Liver (tissue), 9 donors: Measurements from ENCODE around the gene SORCS2. TPM values are rescaled to one million over a fixed set of nuclear protein-coding genes. Genes with fewer than 3 reads are reported as not detected.

Source experiments
- DNase-seq: peaks from one replicate; pipeline ENCODE4 v3.0.0-alpha.2; 2017; ENCODE audit warnings: low spot score
- H3K27ac ChIP-seq, 2 donors: one replicate each; pipeline ENCODE4 v1.7.0; 2013; ENCODE audit warnings: inconsistent platforms in 2 of 2, low read length in 2 of 2, control low read depth in 1 of 2, low read depth in 1 of 2, mild to moderate bottlenecking in 1 of 2
- H3K27me3 ChIP-seq, 4 donors: one replicate each; pipeline versions ENCODE4 v1.6.1 to v1.7.0; 2013; ENCODE audit warnings: low read length in 3 of 4, inconsistent platforms in 1 of 4, mild to moderate bottlenecking in 1 of 4, moderate library complexity in 1 of 4; ENCODE audit not compliant: control insufficient read depth in 4 of 4, insufficient read depth in 4 of 4
- H3K36me3 ChIP-seq, 4 donors: one replicate each; pipeline versions ENCODE4 v1.6.1 to v1.7.0; 2013; ENCODE audit warnings: low read length in 3 of 4, mild to moderate bottlenecking in 3 of 4, low read depth in 1 of 4, moderate library complexity in 1 of 4; ENCODE audit not compliant: control insufficient read depth in 4 of 4, insufficient read depth in 3 of 4
- H3K4me1 ChIP-seq, 4 donors: one replicate each; pipeline versions ENCODE4 v1.6.1 to v1.7.0; 2013; ENCODE audit warnings: low read length in 3 of 4, mild to moderate bottlenecking in 3 of 4, moderate library complexity in 1 of 4; ENCODE audit not compliant: control insufficient read depth in 4 of 4, insufficient read depth in 4 of 4
- H3K4me3 ChIP-seq, 3 donors: one replicate each; pipeline versions ENCODE4 v1.6.1 to v1.7.0; 2013; ENCODE audit warnings: low read length in 3 of 3, control low read depth in 1 of 3, low read depth in 1 of 3, mild to moderate bottlenecking in 1 of 3
- H3K9ac ChIP-seq, 2 donors: one replicate each; pipeline ENCODE4 v1.7.0; 2013; ENCODE audit warnings: low read length in 2 of 2, mild to moderate bottlenecking in 2 of 2, moderate library complexity in 2 of 2, control low read depth in 1 of 2, low read depth in 1 of 2
- H3K9me3 ChIP-seq, 4 donors: one replicate each; pipeline versions ENCODE4 v1.6.1 to v1.7.0; 2013; ENCODE audit warnings: low read length in 3 of 4; ENCODE audit not compliant: control insufficient read depth in 4 of 4
- FOXA1 ChIP-seq: IDR thresholded peaks from 2 replicates; pipeline ENCODE4 v1.6.1; 2016; ENCODE audit warnings: antibody characterized with exemption
- FOXA2 ChIP-seq: IDR thresholded peaks from 2 replicates; pipeline ENCODE4 v1.6.1; 2016; ENCODE audit warnings: antibody characterized with exemption
- GABPA ChIP-seq, 2 donors: IDR thresholded peaks in 1 of 2; conservative IDR thresholded peaks in 1 of 2; 2 replicates each; pipeline ENCODE4 v1.6.1; 2016; ENCODE audit warnings: antibody characterized with exemption in 2 of 2, mild to moderate bottlenecking in 1 of 2, moderate library complexity in 1 of 2
- HNF4A ChIP-seq, 2 donors: conservative IDR thresholded peaks; 2 replicates each; pipeline ENCODE4 v1.6.1; 2016; ENCODE audit warnings: antibody characterized with exemption in 2 of 2, mild to moderate bottlenecking in 2 of 2
- JUND ChIP-seq, 2 donors: IDR thresholded peaks; 2 replicates each; pipeline ENCODE4 v1.6.1; 2016; ENCODE audit warnings: antibody characterized with exemption in 2 of 2
- NR2F2 ChIP-seq: IDR thresholded peaks from 2 replicates; pipeline ENCODE4 v1.6.1; 2016; ENCODE audit warnings: antibody characterized with exemption
- RAD21 ChIP-seq, 2 donors: IDR thresholded peaks; 2 replicates each; pipeline ENCODE4 v1.6.1; 2016; ENCODE audit warnings: antibody characterized with exemption in 2 of 2, mild to moderate bottlenecking in 2 of 2
- RXRA ChIP-seq, 2 donors: IDR thresholded peaks; 2 replicates each; pipeline ENCODE4 v1.6.1; 2017 to 2018; ENCODE audit warnings: antibody characterized with exemption in 2 of 2, mild to moderate bottlenecking in 1 of 2
- SP1 ChIP-seq: IDR thresholded peaks from 2 replicates; pipeline ENCODE4 v1.6.1; 2018; ENCODE audit warnings: antibody characterized with exemption, mild to moderate bottlenecking
- TAF1 ChIP-seq: conservative IDR thresholded peaks from 2 replicates; pipeline ENCODE4 v1.6.1; 2016; ENCODE audit warnings: antibody characterized with exemption, mild to moderate bottlenecking
- YY1 ChIP-seq: IDR thresholded peaks from 2 replicates; pipeline ENCODE4 v1.6.1; 2016; ENCODE audit warnings: antibody characterized with exemption, mild to moderate bottlenecking
- ZBTB33 ChIP-seq: IDR thresholded peaks from 2 replicates; pipeline ENCODE4 v1.6.1; 2016; ENCODE audit warnings: antibody characterized with exemption
- WGBS: extraction: QIAGEN DNeasy Blood & Tissue Kit; methylation state at CpG from one replicate; pipeline ENCODE4 v1.1.7; 2013; 5-methylcytosine and 5-hydroxymethylcytosine counted together
- polyA plus RNA-seq, 2 donors: library from polyadenylated mRNA; stranded (reverse) in 1 of 2; unstranded in 1 of 2; fragments of 200-250 nt in 1 of 2; fragments of >200 nt in 1 of 2; fragmentation: Nextera tagmentation in 1 of 2; extraction: Ambion mirVana in 1 of 2; gene quantifications; one replicate each; pipeline versions ENCODE4 v1.2.1 to v1.2.3, GENCODE V29; 2013 to 2015
- total RNA-seq, 2 donors: library from RNA; depleted of rRNA; stranded (reverse); fragments of >200 nt; gene quantifications; one replicate each; pipeline ENCODE4 v1.2.3, GENCODE V29; 2014
- TF ChIP-seq, protein P1 (sequence below): IDR thresholded peaks from 2 replicates; pipeline ENCODE4 v1.6.1; 2016; ENCODE audit warnings: antibody characterized with exemption, mild to moderate bottlenecking
- TF ChIP-seq, protein P2 (sequence below): IDR thresholded peaks from 2 replicates; pipeline ENCODE4 v1.6.1; 2016; ENCODE audit warnings: antibody characterized with exemption
- donor health status: healthy.
- donor health status: healthy.
- donor health status: healthy.
- donor health status: healthy.
- donor health status: healthy.

The SORCS2 gene
- total and polyA plus RNA-seq, 4 donors, result 0.10 to 1.4 (median 0.92) TPM

- no peak overlapping the region for H3K27ac ChIP-seq
- no peaks in the 10 kb centered on the region for H3K36me3 ChIP-seq
- no peak for DNase-seq
- no peak overlapping the region for H3K4me3 ChIP-seq
- no peaks in the 10 kb centered on the region for H3K9me3 ChIP-seq
- H3K9ac ChIP-seq, result no peak overlapping the region
- H3K27me3 ChIP-seq, result peaks cover 0 to 4% (median 0%) of the 10 kb centered on the region in 4 donors
- H3K4me1 ChIP-seq, result peaks cover 6 to 21% (median 16%) of the 10 kb centered on the region in 4 donors
- 82% methylated on average over 5 of the region's 5 CpGs for WGBS
- TF ChIP-seq YY1, result no peak
- TF ChIP-seq FOXA1, result no peak
- TF ChIP-seq, protein P1, sequence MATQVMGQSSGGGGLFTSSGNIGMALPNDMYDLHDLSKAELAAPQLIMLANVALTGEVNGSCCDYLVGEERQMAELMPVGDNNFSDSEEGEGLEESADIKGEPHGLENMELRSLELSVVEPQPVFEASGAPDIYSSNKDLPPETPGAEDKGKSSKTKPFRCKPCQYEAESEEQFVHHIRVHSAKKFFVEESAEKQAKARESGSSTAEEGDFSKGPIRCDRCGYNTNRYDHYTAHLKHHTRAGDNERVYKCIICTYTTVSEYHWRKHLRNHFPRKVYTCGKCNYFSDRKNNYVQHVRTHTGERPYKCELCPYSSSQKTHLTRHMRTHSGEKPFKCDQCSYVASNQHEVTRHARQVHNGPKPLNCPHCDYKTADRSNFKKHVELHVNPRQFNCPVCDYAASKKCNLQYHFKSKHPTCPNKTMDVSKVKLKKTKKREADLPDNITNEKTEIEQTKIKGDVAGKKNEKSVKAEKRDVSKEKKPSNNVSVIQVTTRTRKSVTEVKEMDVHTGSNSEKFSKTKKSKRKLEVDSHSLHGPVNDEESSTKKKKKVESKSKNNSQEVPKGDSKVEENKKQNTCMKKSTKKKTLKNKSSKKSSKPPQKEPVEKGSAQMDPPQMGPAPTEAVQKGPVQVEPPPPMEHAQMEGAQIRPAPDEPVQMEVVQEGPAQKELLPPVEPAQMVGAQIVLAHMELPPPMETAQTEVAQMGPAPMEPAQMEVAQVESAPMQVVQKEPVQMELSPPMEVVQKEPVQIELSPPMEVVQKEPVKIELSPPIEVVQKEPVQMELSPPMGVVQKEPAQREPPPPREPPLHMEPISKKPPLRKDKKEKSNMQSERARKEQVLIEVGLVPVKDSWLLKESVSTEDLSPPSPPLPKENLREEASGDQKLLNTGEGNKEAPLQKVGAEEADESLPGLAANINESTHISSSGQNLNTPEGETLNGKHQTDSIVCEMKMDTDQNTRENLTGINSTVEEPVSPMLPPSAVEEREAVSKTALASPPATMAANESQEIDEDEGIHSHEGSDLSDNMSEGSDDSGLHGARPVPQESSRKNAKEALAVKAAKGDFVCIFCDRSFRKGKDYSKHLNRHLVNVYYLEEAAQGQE, result no peak
- no peak for TF ChIP-seq RXRA (IDR thresholded peaks at IDR 0.05)
- TF ChIP-seq RAD21 (IDR thresholded peaks at IDR 0.05), result no peak
- no peak for TF ChIP-seq FOXA2
- TF ChIP-seq ZBTB33, result no peak
- TF ChIP-seq, protein P2, sequence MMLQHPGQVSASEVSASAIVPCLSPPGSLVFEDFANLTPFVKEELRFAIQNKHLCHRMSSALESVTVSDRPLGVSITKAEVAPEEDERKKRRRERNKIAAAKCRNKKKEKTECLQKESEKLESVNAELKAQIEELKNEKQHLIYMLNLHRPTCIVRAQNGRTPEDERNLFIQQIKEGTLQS, result no peak
- TF ChIP-seq GABPA (IDR thresholded peaks at IDR 0.05 in 1 of 2, conservative IDR thresholded peaks at IDR 0.05 in 1 of 2), result no peak
- no peak for TF ChIP-seq JUND (IDR thresholded peaks at IDR 0.05)
These were observed 2.8 kb downstream of the SORCS2 start for GRCh38 chr4:7195141-7195515.

- Histone ChIP-seq H3K9me3 (no peaks in the 10 kb centered on the region), H3K27me3 (peaks cover 0 to 4% (median 0%) of the 10 kb centered on the region in 4 donors), H3K4me1 (peaks cover 6 to 21% (median 16%) of the 10 kb centered on the region in 4 donors), H3K36me3 (no peaks in the 10 kb centered on the region), H3K27ac (no peak overlapping the region), H3K4me3 (no peak overlapping the region), H3K9ac (no peak overlapping the region)
- TF ChIP-seq GABPA (IDR thresholded peaks at IDR 0.05 in 1 of 2, conservative IDR thresholded peaks at IDR 0.05 in 1 of 2) (no peak), FOXA1 (no peak)
- no peak for DNase-seq
- WGBS, result 72% methylated on average over 14 of the region's 14 CpGs
These were observed 3.4 kb downstream of the SORCS2 start for GRCh38 chr4:7195546-7196287.

DNA sequence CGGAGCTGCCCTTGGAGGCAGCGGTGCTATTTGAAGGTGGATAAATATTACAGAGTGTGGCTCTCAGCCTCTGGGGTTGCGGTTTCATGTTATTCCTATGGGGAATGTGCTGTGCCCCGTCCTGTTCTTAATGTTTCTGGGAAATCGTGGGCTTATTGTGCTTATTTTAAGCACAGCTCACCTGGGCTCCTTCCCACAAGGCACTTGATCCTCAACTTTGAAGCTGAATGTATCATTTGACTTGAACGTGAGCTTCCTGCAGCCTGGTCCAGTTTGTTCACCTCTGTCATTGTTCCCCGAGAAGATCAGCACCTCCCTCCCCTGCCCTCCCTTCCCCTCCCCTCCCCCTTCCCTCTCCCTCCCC is 3.9 kb downstream of the SORCS2 start:
- WGBS, result 67% methylated on average over 7 of the region's 7 CpGs
- no peak overlapping the region for H3K4me3 ChIP-seq
- TF ChIP-seq GABPA (IDR thresholded peaks at IDR 0.05 in 1 of 2, conservative IDR thresholded peaks at IDR 0.05 in 1 of 2) (no peak), FOXA1 (no peak), TAF1 (no peak), NR2F2 (no peak), RXRA (IDR thresholded peaks at IDR 0.05) (no peak), SP1 (no peak), HNF4A (conservative IDR thresholded peaks at IDR 0.05) (no peak)
- TF ChIP-seq, protein P2, result no peak
- H3K27ac ChIP-seq, result no peak overlapping the region
- H3K36me3 ChIP-seq, result no peaks in the 10 kb centered on the region
- no peak overlapping the region for H3K9ac ChIP-seq
- DNase-seq, result no peak
- no peaks in the 10 kb centered on the region for H3K9me3 ChIP-seq
- H3K4me1 ChIP-seq, result peaks cover 6 to 21% (median 16%) of the 10 kb centered on the region in 4 donors
- peaks cover 0 to 2% (median 0%) of the 10 kb centered on the region in 4 donors for H3K27me3 ChIP-seq
